ENCODE results near the gene TAS1R3. TPM values are rescaled to one million over a fixed set of nuclear protein-coding genes. Genes with fewer than 3 reads are reported as not detected.

The TAS1R3 gene
- total RNA-seq, 1 experiment from 2014 or later = 0.28 TPM

DNA sequence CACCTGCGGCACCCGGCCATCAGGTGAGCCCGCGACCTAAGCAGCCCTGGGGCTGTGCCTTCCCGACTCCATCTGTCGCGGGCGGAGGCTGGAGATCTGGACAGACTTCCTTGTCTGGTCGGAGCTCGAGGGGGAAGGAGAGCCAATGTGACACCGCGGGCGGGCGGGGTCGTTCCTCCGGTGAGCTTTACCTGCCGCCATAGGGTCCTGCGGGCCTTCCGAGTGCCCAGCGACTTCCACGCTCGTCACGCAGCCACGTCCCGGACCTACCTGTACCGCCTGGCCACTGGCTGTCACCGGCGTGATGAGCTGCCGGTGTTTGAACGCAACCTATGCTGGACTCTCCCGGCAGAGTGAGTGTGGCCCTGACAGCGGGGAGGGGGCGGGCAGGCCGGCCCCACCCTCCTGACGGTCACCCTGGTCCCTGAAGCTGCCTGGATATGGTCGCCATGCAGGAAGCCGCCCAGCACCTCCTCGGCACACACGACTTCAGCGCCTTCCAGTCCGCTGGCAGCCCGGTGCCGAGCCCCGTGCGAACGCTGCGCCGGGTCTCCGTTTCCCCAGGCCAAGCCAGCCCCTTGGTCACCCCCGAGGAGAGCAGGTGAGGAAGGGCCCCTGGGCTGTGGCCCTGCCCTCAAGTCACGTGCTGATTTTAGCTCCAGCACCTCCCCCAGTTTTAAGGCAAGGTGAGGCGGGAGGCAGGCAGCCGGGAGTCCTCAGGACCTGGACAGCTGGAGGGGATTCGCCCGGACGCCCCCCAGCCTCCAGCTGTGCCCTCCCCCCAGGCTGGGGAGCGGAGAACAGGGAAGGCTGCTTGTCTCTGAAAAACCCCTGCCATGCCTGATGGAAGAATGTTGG lies 21.6 kb upstream of the TAS1R3 start:
- Histone ChIP-seq H2BK5ac (ENCODE audit: insufficient read length, low read length) (no peak overlapping the region), H2BK15ac (ENCODE audit: low read depth, low read length) (no peak overlapping the region), H3K9ac (ENCODE audit: extremely low read depth, insufficient read length, low read length) (peak overlapping the region; percentile 33), H2AFZ (ENCODE audit: low read length) (no peak overlapping the region), H3K4ac (ENCODE audit: low read depth, low read length) (no peak overlapping the region), H3K56ac (ENCODE audit: insufficient read length, low read depth, low read length) (no peak overlapping the region), H3K79me2 (ENCODE audit: insufficient read depth, low read length) (no peaks in the 10 kb centered on the region), H2BK12ac (ENCODE audit: insufficient read length, low read depth, low read length) (no peak overlapping the region), H3T11ph (ENCODE audit: low read length) (no peak overlapping the region), H4K5ac (ENCODE audit: insufficient read length, low read depth, low read length) (no peak overlapping the region), H3K4me1 (ENCODE audit: insufficient read depth, low read length) (peaks cover 5% of the 10 kb centered on the region; the same call in 1 of the 2 replicates), H3K18ac (ENCODE audit: insufficient read length, low read depth, low read length) (no peak overlapping the region), H3K4me2 (ENCODE audit: insufficient read depth, insufficient read length, low read length) (peak overlapping the region; percentile 46), H3K27me3 (ENCODE audit: insufficient read depth, low read length) (no peaks in the 10 kb centered on the region), H3K27ac (ENCODE audit: insufficient read length, low read depth, low read length) (no peak overlapping the region), H3K14ac (ENCODE audit: insufficient read depth, low read length) (no peak overlapping the region), H2BK120ac (ENCODE audit: low read depth, low read length, poor library complexity, severe bottlenecking) (no peak overlapping the region), H4K8ac (replicated peaks; ENCODE audit: insufficient read length, low read depth, low read length) (no peak overlapping the region), H3K79me1 (ENCODE audit: insufficient read depth, low read depth, low read length, poor library complexity, severe bottlenecking) (no peaks in the 10 kb centered on the region), H2BK20ac (ENCODE audit: low read depth, low read length, poor library complexity, severe bottlenecking) (no peak overlapping the region), H4K91ac (ENCODE audit: insufficient read length, low read depth, low read length) (no peak overlapping the region), H4K20me1 (ENCODE audit: control insufficient read depth, insufficient read depth, insufficient read length) (no peaks in the 10 kb centered on the region), H2AK5ac (ENCODE audit: insufficient read length, low read length) (no peak overlapping the region), H3K9me3 (ENCODE audit: control insufficient read depth, low read depth, low read length) (no peaks in the 10 kb centered on the region), H3K23ac (ENCODE audit: insufficient read length, low read depth, low read length) (no peak overlapping the region), H3K23me2 (ENCODE audit: insufficient read length, low read depth, low read length, poor library complexity, severe bottlenecking) (peaks cover 15% of the 10 kb centered on the region)
- Mint-ChIP-seq H3K27me3 (ENCODE audit: low read depth) (peaks cover 3% of the 10 kb centered on the region; the same call in 1 of the 2 replicates), H3K4me3 (peak overlapping the region; percentile 80 to 82), H3K27ac (no peak overlapping the region), H3K9me3 (no peaks in the 10 kb centered on the region; a peak in 1 of 5 replicates), H3K4me1 (peaks cover 16 to 29% of the 10 kb centered on the region in 2 experiments), H3K36me3 (ENCODE audit: insufficient read depth in 1 of 3, low read depth in 3 of 3) (peaks cover 4 to 26% (median 20%) of the 10 kb centered on the region in 3 experiments)
- TF ChIP-seq, protein P1, sequence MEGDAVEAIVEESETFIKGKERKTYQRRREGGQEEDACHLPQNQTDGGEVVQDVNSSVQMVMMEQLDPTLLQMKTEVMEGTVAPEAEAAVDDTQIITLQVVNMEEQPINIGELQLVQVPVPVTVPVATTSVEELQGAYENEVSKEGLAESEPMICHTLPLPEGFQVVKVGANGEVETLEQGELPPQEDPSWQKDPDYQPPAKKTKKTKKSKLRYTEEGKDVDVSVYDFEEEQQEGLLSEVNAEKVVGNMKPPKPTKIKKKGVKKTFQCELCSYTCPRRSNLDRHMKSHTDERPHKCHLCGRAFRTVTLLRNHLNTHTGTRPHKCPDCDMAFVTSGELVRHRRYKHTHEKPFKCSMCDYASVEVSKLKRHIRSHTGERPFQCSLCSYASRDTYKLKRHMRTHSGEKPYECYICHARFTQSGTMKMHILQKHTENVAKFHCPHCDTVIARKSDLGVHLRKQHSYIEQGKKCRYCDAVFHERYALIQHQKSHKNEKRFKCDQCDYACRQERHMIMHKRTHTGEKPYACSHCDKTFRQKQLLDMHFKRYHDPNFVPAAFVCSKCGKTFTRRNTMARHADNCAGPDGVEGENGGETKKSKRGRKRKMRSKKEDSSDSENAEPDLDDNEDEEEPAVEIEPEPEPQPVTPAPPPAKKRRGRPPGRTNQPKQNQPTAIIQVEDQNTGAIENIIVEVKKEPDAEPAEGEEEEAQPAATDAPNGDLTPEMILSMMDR (conservative IDR thresholded peaks at IDR 0.05) = no peak
- peak; percentile 62 for DNase-seq
- WGBS (ENCODE audit: extremely low coverage, insufficient read length, low lambda C conversion rate) = no CpG with 5 or more reads among the region's 57 CpGs
